Thyroid gland (tissue), 4 donors: ENCODE measurements around the gene MUSTN1.

Experiments
- CTCF ChIP-seq, 6 experiments: fragments of 200-600 bp in 3 of 6; fragments of 450-650 bp in 3 of 6; sonication (generic) in 3 of 6; IDR thresholded peaks; one replicate each; pipeline ENCODE4 v1.5.1; 2016 to 2019; ENCODE audit warnings: antibody characterized with exemption in 6 of 6, mild to moderate bottlenecking in 2 of 6, inconsistent platforms in 1 of 6, moderate library complexity in 1 of 6
- POLR2A ChIP-seq, 2 donors: fragments of 450-650 bp; IDR thresholded peaks; one replicate each; pipeline ENCODE4 v1.6.1; 2017; ENCODE audit warnings: antibody characterized with exemption in 2 of 2, mild to moderate bottlenecking in 2 of 2, moderate library complexity in 1 of 2

DNA sequence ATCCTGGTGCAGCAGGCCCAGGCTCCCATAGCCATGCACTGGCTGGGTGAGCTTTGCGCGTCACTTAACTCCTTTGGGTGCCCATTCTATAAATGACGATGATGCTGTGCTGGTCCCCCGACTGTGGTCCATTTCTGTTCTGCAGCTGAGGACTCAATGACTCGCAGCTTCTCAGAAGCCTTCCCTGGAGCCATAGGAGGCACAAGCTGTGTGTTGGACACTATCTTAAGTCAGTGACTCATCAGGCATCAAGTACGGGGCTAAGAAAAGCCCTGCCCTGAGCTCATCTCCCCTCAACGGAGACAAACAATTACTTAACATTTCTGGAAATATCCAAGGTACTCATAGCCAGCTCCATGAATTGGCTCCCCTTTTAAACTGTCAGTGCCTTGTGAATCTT is 13.8 kb upstream of the MUSTN1 start:
- TF ChIP-seq CTCF (IDR thresholded peaks at IDR 0.05) (no peak), POLR2A (IDR thresholded peaks at IDR 0.05) (no peak)
